SHP77 (cell line): Measurements from ENCODE around the gene RELT.
"Not testable (repeated sequence)": the region's sequence is repeated elsewhere in the genome, so short reads cannot be mapped to it uniquely, and the experiment has no call there.

Experiments
- DNase-seq, 2 experiments: peaks; one replicate each; lab custom pipeline; 2025; lab: John Stamatoyannopoulos, UW

RELT gene

GRCh38 chr11:73431396-73431795, 55.2 kb downstream of the RELT start:
- DNase-seq, result no peak

- DNase-seq, result not testable (repeated sequence)
These were observed 60.7 kb downstream of the RELT start for GRCh38 chr11:73436859-73437258.

- DNase-seq, result no peak
These were observed 63.0 kb downstream of the RELT start for GRCh38 chr11:73439002-73439843.

GRCh38 chr11:73445980-73446379, 69.8 kb downstream of the RELT start:
- no peak for DNase-seq

DNA sequence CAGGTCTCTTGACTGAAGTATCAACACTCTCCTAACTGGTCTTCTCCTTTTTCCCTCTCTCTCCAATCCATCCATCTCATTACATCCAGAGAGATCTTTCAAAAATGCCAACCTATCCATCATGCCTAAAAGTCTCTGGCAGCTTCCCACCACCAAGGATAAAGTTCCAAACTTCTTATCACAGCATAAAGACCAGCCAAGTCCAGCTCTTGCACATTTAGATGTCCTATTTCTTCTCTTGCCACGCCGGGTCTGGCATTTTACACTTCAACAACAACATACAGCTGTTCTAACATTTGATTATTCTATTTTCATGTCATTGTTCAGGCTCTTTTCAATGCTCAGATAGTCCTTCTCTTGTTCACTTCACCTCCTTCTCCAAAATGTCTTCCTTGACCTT, 70.6 kb downstream of the RELT start:
- DNase-seq, result no peak
